GM21576 (cell line): ENCODE data around the gene CNOT9.
"Not testable (repeated sequence)": the region's sequence is repeated elsewhere in the genome, so short reads cannot be mapped to it uniquely, and the experiment has no call there.

Experiments
- ATAC-seq: cut with Tn5 transposase; IDR thresholded peaks from one replicate; pipeline ENCODE4 v1.9.1; 2021; ENCODE audit warnings: mild to moderate bottlenecking, moderate library complexity; ENCODE audit not compliant: unreplicated experiment

CNOT9 gene, protein sequence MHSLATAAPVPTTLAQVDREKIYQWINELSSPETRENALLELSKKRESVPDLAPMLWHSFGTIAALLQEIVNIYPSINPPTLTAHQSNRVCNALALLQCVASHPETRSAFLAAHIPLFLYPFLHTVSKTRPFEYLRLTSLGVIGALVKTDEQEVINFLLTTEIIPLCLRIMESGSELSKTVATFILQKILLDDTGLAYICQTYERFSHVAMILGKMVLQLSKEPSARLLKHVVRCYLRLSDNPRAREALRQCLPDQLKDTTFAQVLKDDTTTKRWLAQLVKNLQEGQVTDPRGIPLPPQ

DNA sequence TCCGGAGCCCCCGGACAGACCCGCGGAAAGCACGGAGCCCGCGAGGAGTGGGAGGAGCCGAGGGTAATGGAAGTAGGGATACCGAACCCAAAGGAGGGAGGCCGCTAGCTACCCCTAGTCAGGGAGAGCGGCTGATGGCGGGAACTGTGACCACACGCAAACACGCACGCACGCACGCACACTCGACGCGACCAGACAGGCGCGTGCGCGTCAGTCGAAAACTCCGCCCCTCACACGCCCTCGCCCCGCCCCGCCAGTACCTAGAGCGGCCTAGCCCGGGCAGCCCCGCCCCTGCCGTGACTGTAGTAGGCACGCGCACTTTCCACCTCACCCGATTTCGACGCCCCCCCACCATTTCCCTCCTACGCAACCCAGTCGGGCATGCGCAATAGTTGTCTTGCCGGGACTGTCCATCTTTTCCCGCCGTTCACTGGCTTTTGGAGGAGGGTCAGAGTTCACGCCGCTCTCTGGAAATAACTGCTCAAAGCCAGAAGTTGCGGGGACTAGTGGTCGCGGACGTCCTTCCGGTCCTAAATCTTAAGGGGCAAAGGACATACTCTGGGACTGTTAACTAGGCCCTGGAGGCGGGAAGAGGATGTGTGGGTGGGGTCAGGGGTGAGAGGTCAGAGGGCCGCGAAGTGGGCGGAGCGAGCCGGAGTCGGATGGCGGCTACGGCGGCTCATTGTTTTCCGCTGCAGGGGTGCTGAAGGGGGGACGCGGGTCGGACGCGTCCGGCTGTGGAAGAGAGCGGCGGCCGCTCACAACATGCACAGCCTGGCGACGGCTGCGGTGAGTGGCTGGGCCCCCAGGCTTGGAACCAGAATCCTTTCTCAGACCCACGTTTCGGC is at the start of gene CNOT9, which contains the start of gene USP37:
TSS of gene CNOT9 (plus strand) at position 650 of the 848 bp plus-strand sequence. CDS start at position 766, 116 bp downstream.
TSS of gene USP37 (minus strand) at position 162 of the 848 bp plus-strand sequence. CDS start 9,698 bp downstream, outside the sequence.
- peak; percentile 71 for ATAC-seq

DNA sequence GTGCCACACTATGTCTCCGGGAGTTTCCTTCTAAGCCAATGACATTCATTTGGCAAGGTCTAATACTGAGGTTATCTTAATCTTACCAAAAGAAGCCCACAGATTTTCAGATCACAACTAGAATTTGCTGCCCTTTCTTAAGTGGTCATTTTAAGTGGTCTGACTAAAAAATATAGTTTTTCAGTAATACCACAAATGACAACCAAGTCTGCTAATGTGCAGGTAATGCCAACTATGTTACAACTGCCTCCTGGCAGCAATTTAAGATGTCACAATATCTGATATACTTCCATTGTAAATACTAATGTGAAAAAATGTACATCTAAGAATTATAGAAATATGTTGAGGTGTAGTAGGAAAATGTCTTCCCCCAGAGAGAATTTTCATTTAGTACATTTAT is 49.8 kb upstream of the CNOT9 start:
- ATAC-seq: no peak

DNA sequence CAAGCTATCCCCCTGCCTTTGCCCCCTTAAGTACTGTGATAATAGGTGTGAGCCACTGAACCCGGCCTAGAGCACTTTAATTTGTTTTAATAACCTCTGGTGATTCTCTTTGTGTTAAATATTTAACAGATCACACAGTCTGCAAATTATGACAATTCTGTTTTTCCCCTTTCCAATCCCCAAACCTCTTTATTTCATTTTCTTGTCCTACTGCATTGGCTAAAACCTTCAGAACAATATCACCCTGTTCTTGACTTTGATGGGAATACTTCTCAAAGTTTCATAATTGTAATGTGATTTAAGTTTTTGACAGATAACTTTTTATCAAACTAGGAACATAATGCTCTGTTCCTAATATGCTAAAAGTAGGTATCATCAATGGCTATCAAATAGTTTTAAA is 45.0 kb upstream of the CNOT9 start:
- no peak for ATAC-seq

DNA sequence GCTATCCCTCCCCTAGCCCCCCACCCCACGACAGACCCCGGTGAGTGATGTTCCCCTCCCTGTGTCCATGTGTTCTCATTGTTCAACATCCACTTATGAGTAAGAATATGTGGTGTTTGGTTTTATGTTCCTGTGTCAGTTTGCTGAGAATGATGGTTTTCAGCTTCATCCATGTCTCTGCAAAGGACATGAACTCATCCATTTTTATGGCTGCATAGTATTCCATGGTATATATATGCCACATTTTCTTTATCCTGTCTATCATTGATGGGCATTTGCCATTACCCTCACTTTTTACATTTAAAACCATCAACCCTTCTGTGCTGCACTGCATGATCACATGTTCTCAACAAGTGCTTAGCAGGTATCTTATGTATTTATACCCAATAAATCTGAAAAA is 40.2 kb upstream of the CNOT9 start:
- ATAC-seq: not testable (repeated sequence)

DNA sequence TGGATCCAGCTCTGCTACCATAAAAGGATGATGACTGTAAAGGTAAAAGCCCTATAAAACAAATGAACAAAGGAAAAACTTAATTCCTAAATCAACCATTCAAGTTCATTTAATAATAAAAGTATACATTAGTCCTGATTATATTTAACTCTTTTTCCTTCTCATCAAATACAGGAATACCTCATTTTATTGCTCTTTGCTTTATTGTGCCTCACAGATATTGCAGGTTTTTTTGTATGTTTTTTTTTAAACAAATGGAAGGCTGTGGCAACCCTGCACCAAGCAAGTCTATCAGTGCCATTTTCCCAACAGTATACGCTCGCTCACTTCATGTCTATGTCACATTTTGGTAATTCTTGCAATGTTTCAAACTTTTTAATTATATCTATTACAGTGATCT is 38.6 kb upstream of the CNOT9 start:
- ATAC-seq: no peak

DNA sequence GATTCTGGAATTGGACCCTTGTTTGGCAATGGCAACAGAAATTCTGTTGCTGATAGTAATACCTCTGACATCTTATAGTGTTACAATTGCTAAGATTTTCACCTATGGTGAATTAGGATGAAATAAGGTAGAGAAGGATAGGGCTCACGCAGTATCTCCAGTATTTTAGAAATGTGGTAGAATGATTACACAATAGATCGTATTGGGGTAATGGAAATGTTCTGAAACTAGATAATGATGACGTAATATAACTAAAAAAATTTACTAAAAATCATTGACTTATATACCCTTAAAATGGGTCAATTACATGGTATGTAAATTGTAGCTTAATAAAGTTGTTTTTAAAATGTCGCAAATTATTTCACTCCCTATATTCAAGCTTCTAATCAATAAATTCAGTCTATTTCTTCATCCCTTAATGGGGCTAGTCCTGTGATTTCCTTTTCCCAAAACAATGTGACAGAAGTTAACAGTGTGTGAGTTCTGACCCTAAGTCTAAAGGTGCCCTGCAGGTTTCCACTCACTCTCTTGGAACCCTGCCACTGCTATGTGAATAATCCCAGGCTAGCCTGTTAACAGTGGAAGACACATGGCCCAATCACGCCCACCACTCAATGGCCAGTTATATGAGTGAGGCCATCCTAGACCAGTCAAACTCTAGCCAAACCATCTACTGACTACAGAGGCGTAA is 31.7 kb upstream of the CNOT9 start:
- ATAC-seq: no peak

DNA sequence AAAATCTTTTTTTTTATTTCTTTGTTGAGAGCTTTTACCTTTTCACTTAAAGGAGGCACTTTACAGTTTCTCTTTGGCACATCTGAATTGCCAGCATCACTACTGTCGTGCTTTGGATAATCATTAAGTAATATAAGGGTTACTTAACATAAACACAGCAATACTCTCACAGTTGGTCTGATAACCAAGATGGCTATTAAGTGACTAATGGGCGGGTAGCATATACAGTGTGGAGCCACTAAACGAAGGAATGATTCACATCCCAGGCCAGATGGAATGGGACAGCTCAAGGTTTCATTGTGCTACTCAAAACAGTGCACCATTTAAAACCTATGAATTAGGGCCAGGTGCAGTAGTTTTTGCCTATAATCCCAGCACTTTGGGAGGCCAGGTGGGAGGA is 28.6 kb upstream of the CNOT9 start:
- ATAC-seq: no peak

DNA sequence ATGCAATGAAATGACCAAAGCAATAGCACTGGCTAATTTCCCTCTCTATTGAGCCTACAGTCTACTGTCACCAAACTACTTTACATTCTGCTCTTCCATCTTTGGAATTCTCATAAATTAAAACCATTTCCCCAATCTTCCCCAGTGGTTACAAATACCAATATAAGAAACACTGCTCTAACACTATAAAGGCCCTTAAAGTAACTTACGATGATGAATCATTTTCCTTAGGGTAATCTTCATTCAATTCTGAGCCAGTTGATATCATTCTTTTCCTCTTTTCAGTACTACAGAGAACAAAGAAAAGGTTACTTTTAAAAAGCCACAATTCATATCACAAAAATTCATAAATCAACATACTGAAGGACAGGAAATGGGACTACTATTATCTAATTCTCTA is 22.6 kb upstream of the CNOT9 start:
- no peak for ATAC-seq

DNA sequence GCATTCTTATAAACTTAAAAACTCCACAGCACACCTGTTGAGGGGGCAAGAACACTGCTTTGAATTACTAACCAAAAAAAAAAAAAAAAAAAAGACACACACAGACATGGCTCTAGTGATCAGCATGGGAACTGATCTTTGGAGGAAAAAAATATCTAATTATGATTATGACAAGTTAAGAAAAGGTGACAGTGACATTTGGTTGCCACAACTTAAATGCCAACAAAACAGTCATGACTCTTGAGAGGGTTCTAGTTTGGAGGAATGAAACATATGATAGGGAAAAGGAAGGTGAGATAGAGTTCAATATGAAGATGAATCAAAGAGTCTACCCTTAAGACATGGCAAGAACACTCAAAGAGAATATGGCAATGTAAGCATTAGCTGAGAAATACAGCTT is 21.1 kb upstream of the CNOT9 start:
- no peak for ATAC-seq

DNA sequence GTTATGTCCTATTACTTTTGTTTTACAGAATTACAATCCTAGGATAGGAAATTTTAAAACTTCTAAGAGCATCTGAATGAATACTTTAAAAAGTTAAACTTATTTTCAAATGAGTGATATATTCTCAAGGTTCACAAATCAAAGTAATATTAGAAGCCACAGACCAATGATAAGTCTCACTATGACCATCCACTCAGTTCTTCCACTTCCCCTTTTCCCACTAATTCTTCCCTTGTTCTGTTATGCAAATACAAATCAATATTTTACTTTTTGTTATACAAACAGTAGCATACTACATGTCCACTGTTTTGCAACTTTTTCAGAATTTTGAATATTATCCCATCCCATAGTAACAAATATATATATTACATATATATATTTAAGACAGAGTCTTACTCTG is 20.7 kb upstream of the CNOT9 start:
- no peak for ATAC-seq

DNA sequence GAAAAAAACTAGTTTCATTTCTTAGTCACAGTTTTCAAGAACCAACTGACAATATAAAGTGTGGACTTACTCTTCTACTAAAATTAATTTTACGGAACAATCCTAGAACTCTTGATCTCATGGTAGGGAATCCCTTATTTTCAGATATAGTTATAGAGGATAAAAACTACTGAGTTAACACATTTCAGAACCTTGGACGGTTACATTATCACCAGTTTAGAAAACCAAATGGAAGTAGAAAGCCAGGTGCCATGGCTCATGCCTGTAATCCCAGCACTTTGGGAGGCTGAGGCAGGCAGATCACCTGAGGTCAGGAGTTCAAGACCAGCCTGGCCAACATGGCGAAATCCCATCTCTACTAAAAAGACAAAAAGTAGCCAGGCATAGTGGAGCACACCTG is 14.4 kb upstream of the CNOT9 start:
- not testable (repeated sequence) for ATAC-seq

DNA sequence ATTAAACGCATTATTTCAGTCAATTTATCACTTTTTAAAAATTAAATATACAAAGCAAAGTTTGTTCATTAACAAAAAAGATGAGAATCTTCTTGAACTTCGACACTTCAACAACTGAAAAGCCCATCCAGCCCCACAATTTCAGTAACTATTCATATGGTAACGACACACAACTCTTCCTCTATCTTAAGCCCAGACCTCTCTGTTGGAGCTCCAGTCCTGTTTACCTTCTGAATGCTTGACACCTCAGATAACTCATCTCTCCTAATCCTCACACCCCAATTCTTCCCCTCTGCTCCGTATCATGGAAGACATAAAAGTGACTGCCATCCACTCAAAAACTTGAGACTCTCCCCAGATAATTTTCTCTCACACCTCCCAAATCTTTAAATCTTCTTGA is 13.1 kb upstream of the CNOT9 start:
- ATAC-seq: no peak

DNA sequence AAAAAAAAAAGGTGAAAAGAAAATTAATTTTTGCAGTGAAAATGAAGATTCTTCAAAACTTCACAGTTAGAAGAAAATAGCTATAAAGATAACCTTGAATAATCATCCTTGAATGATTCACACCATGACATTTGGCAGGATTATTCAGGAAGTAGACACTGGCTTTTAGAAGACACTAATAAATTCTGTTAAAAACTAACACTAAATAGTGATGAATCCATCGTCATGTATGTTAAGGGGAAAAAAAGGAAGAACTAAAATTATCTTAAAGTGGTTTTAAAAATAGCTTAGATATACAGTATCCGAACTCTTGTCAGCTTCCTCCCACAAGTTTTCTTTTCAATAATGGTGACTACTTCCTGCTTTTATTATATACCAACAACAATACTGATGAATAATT is 10.7 kb upstream of the CNOT9 start:
- ATAC-seq: no peak

DNA sequence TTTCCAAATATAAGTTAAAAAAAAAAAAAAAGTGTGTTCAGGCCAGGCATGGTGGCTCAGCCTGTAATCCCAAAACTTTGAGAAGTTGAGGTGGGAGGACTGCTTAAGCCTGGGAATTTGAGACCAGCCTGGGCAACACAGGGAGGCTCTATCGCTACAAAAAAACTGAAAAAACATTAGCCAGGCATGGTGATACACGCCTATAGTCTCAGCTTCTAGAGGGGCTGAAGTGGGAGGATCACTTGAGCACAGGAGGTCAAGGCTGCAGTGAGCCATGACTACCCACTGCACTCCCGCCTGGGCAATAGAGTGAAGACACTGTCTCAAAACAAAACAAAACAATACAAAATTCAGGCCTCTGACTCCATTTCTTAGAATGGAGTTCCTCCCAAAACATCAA is 9.7 kb upstream of the CNOT9 start:
- ATAC-seq: no peak

DNA sequence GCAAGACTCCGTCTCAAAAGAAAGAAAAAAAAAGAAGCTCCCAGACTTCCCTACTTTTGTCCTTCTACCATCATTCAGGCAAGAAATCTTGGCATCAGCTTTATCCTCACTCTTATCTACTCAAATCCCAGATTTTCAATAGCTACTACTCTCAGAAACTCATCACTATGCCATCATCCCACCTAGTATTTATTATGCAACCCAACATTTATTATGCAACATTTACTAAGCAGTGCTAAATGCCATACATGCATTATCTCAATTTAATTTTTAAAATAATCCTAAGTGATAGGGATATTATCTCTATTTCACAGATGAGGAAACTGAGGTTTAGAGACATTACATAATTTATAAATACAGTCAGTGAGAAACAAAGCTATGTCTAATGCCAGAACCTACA is 4.6 kb upstream of the CNOT9 start:
- no peak for ATAC-seq

DNA sequence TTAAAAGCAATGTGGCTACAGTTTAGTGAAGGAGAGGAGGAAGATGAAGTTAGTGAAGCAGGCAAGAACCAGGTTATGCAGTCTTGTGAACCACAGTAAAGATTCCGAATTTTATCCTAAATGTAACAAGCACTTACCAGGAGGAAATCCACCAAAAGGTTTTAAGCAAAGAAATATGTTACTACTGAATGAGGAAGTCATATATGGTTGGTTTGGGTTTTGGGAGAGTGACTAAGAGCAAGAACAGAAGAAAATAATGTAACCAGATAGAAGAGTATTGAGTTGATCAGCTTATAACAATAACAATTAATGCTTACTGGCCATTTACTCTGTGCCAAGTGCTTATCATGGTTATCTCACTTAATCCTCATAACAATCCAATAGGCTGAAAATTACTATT is 2.3 kb upstream of the CNOT9 start:
- no peak for ATAC-seq

DNA sequence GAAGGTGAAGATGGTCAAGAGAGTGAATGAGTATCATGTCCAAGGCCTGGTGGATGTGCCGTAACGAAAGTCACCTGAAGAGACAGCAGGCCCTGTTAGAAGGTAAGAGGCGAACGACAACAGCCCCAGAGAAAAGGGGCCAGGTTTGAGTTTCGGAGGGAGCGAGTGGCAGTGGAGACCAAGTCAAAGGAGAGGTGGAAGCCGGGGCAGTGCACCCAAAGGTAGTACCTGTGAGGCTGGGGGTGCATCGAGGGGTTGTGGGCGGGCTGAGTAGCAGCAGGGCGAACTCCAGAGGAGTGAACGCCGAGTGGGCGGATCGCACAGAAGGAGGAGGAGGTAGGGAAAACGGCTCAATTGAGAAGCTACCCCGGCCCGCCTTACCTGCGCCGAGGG is 846 bp upstream of the CNOT9 start:
- ATAC-seq: peak; percentile 25

DNA sequence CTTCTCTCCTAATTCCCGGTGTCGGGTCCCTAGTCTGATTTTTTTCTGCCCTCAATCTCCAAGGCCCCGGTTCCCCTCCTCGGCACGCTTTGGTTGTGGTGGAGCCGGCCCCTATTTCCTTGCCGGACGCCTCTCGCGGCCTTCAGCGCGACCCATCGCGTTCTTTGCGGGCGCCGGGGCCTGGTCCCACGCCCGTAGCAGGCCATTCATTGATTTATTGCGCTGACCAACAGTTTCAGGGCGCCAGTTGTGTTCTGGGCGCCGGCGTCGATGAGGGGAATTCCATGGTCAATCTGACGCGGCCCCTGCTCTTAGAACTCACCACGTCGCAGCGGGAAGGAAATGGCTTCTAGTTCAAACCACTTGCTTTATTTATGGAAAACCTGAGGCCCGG is 396 bp downstream of the CNOT9 start:
- ATAC-seq: peak; percentile 20

DNA sequence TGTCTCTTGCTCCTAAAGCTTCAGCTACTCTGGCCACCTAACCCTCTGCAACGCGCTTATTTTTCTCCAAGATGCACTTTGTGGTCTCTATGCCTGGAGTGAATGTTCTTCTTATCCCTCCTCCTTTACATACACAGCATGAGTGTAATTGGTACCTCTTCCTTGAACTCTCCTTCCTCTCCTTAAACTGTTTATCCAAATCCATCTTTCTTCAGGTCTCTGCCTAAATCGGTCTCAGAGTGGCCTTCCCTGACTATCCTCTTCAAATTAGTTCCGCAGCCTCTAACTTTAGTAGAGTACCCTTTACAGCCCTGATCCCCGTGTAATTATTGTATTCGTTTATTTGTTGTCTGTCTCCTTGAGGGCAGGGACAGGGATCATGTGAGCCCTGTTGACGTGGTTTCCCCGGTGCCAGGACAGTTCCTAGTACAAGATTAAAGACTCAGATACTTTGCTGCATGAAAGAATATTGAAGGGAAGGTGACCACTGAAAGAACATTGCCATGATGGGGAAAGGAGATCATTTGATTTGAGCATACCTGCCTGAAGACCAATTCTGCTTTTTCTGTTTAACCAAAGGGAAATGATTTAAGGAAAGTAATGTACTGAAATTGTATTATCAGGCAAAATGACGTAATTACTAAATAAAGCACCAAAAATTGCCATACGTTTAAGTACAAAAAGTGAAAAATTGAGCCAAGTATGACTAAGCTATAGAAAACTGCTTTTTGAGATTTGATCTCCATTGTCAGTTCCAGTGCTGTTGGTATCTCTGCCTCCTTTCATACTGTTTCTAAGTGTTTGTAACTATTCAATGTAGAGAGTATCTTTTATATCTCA is 1.2 kb downstream of the CNOT9 start:
- no peak for ATAC-seq

DNA sequence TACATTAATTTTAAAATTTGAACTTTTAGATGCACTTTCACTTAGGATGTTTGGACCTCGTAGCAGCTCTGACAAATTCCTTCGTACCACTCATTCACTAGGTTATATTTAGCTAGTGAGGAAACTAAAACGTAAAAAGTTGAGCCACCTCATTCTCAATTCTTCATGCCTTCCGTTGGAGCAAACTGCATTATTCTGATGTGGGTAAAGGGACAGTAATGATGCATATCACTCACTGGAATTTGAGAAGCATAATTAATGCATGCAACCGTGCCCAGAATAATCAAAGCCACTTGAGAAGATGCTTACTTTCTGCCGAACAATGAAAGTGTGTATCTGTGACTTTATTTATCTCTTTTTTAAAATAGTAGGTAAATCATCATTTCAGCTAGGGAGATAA is 2.2 kb downstream of the CNOT9 start:
- ATAC-seq: no peak

DNA sequence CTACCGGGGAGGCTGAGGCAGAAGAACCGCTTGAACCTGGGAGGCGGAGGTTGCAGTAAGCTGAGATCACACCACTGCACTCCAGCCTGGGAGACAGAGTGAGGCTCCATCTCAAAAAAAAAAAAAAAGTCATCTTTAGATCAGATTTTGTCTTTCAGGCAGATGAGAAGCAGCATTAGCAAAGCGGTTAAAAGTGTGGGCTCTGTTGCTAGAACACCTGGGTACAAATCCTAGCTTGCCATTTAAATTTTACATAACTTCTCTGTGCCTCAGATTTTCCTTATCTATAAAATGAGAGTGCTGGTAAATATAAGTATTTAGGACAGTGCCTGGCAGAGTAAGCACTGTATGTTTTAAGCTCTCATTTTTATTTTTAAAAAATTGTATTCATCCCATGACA is 8.2 kb downstream of the CNOT9 start:
- ATAC-seq: no peak
